Adrenal gland (tissue), 5 donors: ENCODE results near the gene SORBS2.

ENCODE experiments used
- POLR2A ChIP-seq, 2 donors: fragments of 450-650 bp; IDR thresholded peaks; one replicate each; pipeline ENCODE4 v1.6.1; 2017; ENCODE audit warnings: antibody characterized with exemption in 2 of 2, mild to moderate bottlenecking in 2 of 2, moderate library complexity in 1 of 2
- TF ChIP-seq, protein P1 (sequence below), 6 experiments: fragments of 450-650 bp in 4 of 6; fragments of 200-600 bp in 2 of 6; sonication (generic) in 1 of 6; IDR thresholded peaks; 1 replicate in 5 of 6; 2 replicates in 1 of 6; pipeline versions ENCODE4 v1.5.1 to v1.8.0; 2016 to 2021; ENCODE audit warnings: antibody characterized with exemption in 6 of 6, mild to moderate bottlenecking in 2 of 6, moderate library complexity in 1 of 6
- donor health status: DM: no; HTN: no; CAD: no.

DNA sequence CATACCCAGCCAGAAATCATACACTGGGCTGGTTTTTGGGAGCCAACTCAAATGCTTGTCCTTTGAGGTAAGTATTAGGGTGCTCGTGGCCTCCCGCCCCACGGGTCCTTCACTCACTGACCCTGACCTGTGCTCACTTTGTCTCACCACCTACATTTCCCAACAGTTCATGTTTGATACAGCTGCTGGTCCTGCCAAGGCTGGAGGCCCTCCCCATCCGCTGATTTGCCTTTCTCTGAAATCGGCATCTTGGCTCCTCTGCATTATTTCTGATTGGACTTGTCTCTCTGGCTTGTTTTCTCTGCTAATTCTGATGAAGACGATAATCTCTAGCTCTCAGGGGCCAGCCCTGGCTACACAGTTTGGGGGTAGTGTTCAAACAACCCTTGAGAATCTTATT lies 70.2 kb downstream of the SORBS2 start:
- no peak for TF ChIP-seq POLR2A (IDR thresholded peaks at IDR 0.05)
- TF ChIP-seq, protein P1, sequence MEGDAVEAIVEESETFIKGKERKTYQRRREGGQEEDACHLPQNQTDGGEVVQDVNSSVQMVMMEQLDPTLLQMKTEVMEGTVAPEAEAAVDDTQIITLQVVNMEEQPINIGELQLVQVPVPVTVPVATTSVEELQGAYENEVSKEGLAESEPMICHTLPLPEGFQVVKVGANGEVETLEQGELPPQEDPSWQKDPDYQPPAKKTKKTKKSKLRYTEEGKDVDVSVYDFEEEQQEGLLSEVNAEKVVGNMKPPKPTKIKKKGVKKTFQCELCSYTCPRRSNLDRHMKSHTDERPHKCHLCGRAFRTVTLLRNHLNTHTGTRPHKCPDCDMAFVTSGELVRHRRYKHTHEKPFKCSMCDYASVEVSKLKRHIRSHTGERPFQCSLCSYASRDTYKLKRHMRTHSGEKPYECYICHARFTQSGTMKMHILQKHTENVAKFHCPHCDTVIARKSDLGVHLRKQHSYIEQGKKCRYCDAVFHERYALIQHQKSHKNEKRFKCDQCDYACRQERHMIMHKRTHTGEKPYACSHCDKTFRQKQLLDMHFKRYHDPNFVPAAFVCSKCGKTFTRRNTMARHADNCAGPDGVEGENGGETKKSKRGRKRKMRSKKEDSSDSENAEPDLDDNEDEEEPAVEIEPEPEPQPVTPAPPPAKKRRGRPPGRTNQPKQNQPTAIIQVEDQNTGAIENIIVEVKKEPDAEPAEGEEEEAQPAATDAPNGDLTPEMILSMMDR (IDR thresholded peaks at IDR 0.05): no peak
